GM10266 (cell line): ENCODE measurements around the gene SSTR1.

Experiments
- DNase-seq: peaks from one replicate; pipeline ENCODE4 v3.0.0; 2012; ENCODE audit errors: extremely low spot score
- CTCF ChIP-seq: IDR thresholded peaks from 2 replicates; pipeline ENCODE4 v1.5.1; 2012; ENCODE audit warnings: mild to moderate bottlenecking, low read depth; ENCODE audit not compliant: control insufficient read depth, insufficient read depth; ENCODE audit errors: missing control alignments

Gene SSTR1

DNA sequence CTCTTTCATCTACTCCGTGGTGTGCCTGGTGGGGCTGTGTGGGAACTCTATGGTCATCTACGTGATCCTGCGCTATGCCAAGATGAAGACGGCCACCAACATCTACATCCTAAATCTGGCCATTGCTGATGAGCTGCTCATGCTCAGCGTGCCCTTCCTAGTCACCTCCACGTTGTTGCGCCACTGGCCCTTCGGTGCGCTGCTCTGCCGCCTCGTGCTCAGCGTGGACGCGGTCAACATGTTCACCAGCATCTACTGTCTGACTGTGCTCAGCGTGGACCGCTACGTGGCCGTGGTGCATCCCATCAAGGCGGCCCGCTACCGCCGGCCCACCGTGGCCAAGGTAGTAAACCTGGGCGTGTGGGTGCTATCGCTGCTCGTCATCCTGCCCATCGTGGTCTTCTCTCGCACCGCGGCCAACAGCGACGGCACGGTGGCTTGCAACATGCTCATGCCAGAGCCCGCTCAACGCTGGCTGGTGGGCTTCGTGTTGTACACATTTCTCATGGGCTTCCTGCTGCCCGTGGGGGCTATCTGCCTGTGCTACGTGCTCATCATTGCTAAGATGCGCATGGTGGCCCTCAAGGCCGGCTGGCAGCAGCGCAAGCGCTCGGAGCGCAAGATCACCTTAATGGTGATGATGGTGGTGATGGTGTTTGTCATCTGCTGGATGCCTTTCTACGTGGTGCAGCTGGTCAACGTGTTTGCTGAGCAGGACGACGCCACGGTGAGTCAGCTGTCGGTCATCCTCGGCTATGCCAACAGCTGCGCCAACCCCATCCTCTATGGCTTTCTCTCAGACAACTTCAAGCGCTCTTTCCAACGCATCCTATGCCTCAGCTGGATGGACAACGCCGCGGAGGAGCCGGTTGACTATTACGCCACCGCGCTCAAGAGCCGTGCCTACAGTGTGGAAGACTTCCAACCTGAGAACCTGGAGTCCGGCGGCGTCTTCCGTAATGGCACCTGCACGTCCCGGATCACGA is 2.2 kb downstream of the SSTR1 start:
- no peak for TF ChIP-seq CTCF
- DNase-seq, result peak; percentile 13

DNA sequence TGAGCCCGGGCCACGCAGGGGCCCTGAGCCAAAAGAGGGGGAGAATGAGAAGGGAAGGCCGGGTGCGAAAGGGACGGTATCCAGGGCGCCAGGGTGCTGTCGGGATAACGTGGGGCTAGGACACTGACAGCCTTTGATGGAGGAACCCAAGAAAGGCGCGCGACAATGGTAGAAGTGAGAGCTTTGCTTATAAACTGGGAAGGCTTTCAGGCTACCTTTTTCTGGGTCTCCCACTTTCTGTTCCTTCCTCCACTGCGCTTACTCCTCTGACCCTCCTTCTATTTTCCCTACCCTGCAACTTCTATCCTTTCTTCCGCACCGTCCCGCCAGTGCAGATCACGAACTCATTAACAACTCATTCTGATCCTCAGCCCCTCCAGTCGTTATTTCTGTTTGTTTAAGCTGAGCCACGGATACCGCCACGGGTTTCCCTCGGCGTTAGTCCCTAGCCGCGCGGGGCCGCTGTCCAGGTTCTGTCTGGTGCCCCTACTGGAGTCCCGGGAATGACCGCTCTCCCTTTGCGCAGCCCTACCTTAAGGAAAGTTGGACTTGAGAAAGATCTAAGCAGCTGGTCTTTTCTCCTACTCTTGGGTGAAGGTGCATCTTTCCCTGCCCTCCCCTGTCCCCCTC is 3.0 kb downstream of the SSTR1 start:
- DNase-seq, result no peak
- TF ChIP-seq CTCF, result no peak

- DNase-seq, result peak; percentile 16
- TF ChIP-seq CTCF, result no peak
Measured at GRCh38 chr14:38211255-38211735, 3.6 kb downstream of the SSTR1 start.

DNA sequence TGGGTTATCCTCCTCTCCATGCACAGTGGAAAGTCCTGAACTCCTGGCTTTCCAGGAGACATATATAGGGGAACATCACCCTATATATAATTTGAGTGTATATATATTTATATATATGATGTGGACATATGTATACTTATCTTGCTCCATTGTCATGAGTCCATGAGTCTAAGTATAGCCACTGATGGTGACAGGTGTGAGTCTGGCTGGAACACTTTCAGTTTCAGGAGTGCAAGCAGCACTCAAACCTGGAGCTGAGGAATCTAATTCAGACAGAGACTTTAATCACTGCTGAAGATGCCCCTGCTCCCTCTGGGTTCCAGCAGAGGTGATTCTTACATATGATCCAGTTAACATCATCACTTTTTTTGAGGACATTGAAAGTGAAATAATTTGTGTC is 4.4 kb downstream of the SSTR1 start:
- no peak for TF ChIP-seq CTCF
- no peak for DNase-seq

DNA sequence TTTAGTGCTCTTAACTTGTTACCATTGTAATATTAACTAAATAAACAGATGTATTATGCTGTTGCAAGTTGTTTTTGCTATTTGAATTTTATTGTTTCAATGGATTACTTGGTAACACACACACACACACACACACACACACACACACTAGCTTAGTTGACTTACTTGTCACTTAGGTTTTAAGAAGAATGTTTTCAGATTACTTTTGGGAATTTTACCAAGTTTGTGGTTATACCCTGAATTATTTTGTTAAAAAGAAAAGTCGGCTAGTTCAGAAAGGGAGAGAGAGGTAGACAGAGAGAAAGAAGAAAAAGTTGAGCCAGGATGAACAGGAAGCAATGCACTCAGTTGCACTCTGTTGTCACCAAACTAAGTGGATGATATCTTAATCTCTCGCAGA is 5.3 kb downstream of the SSTR1 start:
- TF ChIP-seq CTCF, result no peak
- no peak for DNase-seq

GRCh38 chr14:38217553-38217952 is 9.8 kb downstream of the SSTR1 start:
- TF ChIP-seq CTCF, result no peak
- DNase-seq, result no peak

DNA sequence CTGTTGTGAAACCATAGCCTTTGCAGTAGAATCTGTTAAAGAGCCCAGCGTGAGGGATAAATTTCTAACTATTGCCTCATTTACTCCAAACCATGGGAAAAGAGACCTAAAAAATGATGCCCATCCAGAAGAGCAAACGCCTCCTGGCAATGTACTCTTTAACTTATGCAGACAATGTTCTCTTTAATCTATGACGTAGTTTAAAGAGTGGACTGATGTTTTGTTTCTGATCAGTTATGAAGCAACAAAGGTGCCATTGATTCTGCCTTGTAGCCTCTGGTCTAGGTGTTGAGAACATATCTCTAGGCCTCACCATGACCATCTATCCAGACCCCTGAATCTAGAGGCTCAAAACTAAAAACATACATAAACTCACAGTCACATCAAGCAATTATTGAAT is 13.4 kb downstream of the SSTR1 start:
- no peak for DNase-seq
- TF ChIP-seq CTCF, result no peak
